ENCODE measurements around the gene DEPDC1B.

The DEPDC1B gene

GRCh38 chr5:60613826-60614225 lies 86.1 kb downstream of the DEPDC1B start:
- in situ Hi-C loops (cut with MboI; ENCODE audit: low pct_unique_long_range_greater_than_20kb, low sequenced_read_pairs, unreplicated experiment) = no loop called here
- TF ChIP-seq CTCF (IDR thresholded peaks at IDR 0.05; ENCODE audit: extremely low read depth, insufficient read depth, missing control alignments) = no peak
- no peak for DNase-seq (ENCODE audit: low spot score)

GRCh38 chr5:60611099-60611740 lies 88.7 kb downstream of the DEPDC1B start:
- in situ Hi-C loops (cut with MboI; ENCODE audit: low pct_unique_long_range_greater_than_20kb, low sequenced_read_pairs, unreplicated experiment) = no loop called here
- TF ChIP-seq CTCF (IDR thresholded peaks at IDR 0.05; ENCODE audit: extremely low read depth, insufficient read depth, missing control alignments) = no peak
- DNase-seq (ENCODE audit: low spot score) = no peak

GRCh38 chr5:60604771-60605170 lies 95.2 kb downstream of the DEPDC1B start:
- in situ Hi-C loops (cut with MboI; ENCODE audit: low pct_unique_long_range_greater_than_20kb, low sequenced_read_pairs, unreplicated experiment) = no loop called here
- no peak for DNase-seq (ENCODE audit: low spot score)
- no peak for TF ChIP-seq CTCF (IDR thresholded peaks at IDR 0.05; ENCODE audit: extremely low read depth, insufficient read depth, missing control alignments)

GRCh38 chr5:60598424-60598823 lies 101.5 kb downstream of the DEPDC1B start:
- no peak for TF ChIP-seq CTCF (IDR thresholded peaks at IDR 0.05; ENCODE audit: extremely low read depth, insufficient read depth, missing control alignments)
- DNase-seq (ENCODE audit: low spot score) = no peak
- in situ Hi-C loops (cut with MboI; ENCODE audit: low pct_unique_long_range_greater_than_20kb, low sequenced_read_pairs, unreplicated experiment) = no loop called here

GRCh38 chr5:60597572-60598320 lies 102.2 kb downstream of the DEPDC1B start:
- no peak for DNase-seq (ENCODE audit: low spot score)
- TF ChIP-seq CTCF (IDR thresholded peaks at IDR 0.05; ENCODE audit: extremely low read depth, insufficient read depth, missing control alignments) = no peak
- in situ Hi-C loops (cut with MboI; ENCODE audit: low pct_unique_long_range_greater_than_20kb, low sequenced_read_pairs, unreplicated experiment) = no loop called here

GRCh38 chr5:60594715-60595477 lies 105.1 kb downstream of the DEPDC1B start:
- no peak for TF ChIP-seq CTCF (IDR thresholded peaks at IDR 0.05; ENCODE audit: extremely low read depth, insufficient read depth, missing control alignments)
- in situ Hi-C loops (cut with MboI; ENCODE audit: low pct_unique_long_range_greater_than_20kb, low sequenced_read_pairs, unreplicated experiment) = no loop called here
- no peak for DNase-seq (ENCODE audit: low spot score)

Measured in GM13977 (cell line).